HG03045 (cell line): Measurements from ENCODE around the gene P2RX3.

Experiments used
- ATAC-seq: cut with Tn5 transposase; IDR thresholded peaks from one replicate; pipeline ENCODE4 v1.9.1; 2021; ENCODE audit warnings: mild to moderate bottlenecking, moderate library complexity; ENCODE audit not compliant: unreplicated experiment

P2RX3 gene

GRCh38 chr11:57368106-57368844 is 30.1 kb downstream of the P2RX3 start:
- ATAC-seq: no peak

DNA sequence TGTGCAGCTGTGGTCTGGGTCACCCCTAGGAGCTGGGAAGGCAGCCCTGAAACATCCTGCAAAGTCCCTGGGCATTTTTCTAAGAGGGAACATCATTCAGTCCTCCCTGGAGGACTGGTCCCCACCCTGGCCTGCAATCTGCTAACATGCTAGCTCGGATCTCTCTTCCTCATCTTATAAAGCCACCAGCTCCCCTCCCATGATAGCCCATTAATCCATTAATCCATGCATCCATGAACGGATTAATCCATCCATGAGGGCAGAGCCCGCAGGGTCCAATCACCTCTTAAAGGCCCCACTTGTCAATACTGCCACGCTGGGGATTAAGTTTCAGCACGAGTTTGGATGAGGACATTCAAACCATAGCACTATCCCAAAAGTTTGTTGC is 30.7 kb downstream of the P2RX3 start:
- no peak for ATAC-seq

- ATAC-seq: no peak
Observed at GRCh38 chr11:57370251-57370650, 32.1 kb downstream of the P2RX3 start.

DNA sequence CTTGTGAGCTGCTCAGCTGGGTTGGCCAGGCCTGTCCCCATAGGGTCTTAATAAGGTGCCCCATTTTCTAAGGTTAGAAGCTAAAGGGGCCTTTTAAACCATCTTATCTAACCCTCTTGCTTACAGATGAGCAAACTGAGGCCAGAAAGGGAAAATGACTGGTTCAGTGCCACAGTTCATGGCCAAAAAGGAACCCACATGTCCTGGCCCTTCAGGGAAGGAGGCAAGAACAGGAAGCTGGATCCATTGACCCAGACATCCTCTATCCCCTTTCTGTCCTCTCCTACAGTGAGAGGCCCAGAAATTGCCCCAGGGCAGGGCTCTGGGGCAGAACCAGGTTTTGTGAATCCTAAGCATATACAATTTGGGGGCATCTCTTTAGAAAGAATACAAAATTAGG is 32.8 kb downstream of the P2RX3 start:
- ATAC-seq: no peak

DNA sequence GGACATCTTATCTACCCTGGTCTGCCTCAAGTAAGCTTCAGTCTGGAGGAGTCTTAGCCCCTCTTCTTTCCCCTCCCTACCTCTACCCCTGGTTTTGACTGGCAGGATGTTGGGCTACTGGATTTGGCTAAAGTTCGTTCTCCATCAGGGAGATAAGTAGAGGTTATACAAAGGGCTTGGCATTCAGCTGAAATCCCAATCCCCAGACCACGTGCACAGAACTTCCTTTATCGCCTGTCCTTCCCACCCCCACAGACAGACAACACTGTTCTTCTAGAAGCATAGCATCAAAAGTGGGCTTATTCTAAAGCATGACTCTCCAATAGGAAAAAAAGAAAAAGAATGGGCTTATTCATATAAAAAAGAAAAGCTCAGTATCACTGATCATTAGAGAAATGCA is 35.0 kb downstream of the P2RX3 start:
- no peak for ATAC-seq

DNA sequence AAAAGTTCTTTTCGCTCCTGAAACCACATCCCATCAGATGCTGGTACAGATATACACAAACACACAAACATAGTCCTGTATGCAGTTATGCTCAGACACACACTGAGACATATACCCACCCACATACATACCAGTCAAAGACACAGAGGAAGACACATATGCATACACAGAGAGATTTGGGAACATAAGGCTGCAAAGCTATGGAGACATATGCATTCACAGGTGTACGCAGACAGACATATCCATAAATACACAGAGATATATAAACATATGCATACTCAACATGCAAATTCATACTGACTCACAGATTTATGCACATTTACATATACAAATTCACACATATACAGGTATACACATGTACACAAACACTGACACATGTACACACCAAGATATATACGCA is 36.8 kb downstream of the P2RX3 start:
- no peak for ATAC-seq

GRCh38 chr11:57375490-57375889 is 37.3 kb downstream of the P2RX3 start:
- no peak for ATAC-seq

- ATAC-seq: no peak
Observed at GRCh38 chr11:57376095-57377090, 38.2 kb downstream of the P2RX3 start.

- ATAC-seq: no peak
Observed at GRCh38 chr11:57377107-57377506, 39.0 kb downstream of the P2RX3 start.

- ATAC-seq: no peak
Observed at GRCh38 chr11:57378186-57378585, 40.0 kb downstream of the P2RX3 start.

DNA sequence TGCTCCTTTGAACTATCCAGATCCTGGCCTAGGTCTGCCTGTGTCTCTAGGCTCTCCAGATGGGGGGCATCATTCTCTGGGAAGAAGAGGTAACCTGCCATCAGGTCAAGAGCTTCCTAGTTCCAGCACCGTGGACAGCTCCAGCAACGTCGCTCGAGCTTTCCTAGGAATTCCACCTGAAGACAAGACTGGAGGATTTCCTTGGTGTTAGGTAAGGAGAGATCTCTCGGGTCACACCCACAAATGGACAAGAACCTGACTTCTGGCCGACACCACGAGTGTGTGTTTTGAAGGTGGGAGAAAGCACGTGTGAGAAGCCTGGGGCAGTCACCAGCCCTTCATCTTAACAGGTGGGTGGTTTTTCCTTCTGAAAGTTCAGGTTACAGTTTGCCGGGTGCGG is 41.6 kb downstream of the P2RX3 start:
- no peak for ATAC-seq

DNA sequence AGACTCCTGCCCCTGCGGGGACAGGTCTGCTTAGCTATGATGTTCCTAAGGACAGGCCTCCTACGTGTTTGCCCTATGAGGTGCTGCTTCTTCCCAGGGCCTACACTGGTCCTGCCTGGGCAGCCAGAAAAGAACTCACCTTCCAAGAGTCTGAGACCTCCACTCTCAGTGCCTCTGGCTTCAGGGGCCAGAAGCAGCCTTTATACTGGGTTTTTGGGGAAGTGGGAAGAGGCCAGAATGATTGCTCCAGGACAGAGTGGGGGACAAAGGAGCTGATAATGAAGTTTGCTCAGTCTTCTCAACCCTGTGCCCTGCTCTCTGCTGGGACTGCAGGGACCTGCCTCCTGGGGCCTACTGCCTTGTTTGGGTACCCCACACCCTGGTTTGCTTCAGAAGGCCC is 42.8 kb downstream of the P2RX3 start, which contains the start of gene PRG3:
Gene PRG3, minus strand, starts transcription at position 176 of the 400 bp plus-strand sequence. CDS start 442 bp downstream, outside the sequence.
- ATAC-seq: no peak

- ATAC-seq: no peak
Observed at GRCh38 chr11:57386178-57386940, 48.2 kb downstream of the P2RX3 start.

DNA sequence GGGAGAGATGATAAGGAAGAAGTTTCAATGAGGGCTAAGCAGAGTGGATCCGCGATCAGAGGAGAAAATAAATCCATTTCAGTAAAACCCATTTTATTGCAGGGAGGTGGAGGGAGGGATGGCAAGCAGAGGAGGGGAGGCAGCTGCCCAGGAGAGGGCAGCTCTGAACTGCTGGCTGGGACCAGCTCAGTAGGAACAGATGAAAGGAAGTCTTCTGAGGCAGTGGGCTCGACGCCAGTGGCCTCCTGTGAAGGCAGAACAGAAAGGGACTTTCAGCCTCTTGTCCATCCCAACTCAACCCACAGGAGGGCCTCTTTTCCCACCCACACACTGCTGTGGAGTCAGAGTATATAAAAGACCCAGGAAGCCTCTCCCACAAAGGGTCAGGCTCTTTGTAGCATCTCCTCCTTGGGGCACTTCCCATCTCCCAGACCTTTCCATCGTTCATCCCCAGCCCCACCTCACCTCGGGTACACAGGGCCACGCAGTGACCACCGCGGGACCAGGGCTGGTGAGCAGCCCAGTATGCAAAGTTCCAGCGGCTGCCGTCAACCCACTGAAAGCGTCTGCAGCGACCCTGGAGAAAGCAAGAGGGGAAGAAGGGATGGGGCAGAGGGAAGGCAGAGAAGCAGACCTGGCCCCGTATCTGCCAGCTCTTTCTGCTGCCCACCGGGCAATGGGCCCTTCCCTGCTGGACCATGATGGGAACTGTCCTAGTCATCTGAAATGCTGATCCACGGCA is 49.3 kb downstream of the P2RX3 start:
- no peak for ATAC-seq

- ATAC-seq: no peak
Observed at GRCh38 chr11:57390535-57390934, 52.4 kb downstream of the P2RX3 start, which contains the start of gene PRG2. PRG2 (minus strand) TSS chr11:57390650; CDS start chr11:57389944, 706 bp downstream.

DNA sequence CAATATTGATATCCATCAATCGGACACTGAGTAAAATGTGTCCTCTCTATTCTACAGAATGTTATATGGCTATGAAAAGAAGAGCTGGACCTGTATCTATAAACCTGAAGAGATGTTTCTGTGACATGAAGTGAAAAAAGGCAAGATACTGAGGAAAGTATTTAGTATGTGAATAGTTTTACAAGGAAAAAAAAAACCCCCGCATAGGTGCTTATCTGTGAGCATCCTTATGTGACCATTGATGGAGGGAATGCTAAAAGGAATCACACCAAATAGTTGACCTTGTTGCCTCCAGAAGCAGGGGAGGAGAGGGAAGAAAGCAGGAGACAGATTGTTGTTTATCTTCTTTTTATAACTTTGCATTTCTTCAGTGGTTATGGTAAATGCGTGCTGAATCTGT is 53.0 kb downstream of the P2RX3 start:
- ATAC-seq: no peak

DNA sequence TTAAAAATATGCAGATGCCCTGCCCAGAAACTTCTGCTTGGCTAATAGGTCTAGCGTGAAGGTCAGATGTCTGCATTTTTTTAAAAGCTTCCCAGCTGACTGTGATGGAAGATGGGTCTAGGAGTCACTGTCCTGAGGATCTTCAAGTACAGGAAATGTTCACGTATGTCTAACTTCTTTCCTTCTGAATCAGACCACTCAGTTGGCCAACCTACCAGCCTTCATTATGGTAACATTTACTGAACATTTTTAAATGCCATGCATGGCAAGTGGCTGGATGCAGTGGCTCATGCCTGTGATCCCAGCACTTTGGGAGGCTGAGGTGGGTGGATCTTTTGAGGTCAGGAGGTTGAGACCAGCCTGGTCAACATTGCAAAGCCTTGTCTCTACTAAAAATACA is 53.4 kb downstream of the P2RX3 start:
- no peak for ATAC-seq

DNA sequence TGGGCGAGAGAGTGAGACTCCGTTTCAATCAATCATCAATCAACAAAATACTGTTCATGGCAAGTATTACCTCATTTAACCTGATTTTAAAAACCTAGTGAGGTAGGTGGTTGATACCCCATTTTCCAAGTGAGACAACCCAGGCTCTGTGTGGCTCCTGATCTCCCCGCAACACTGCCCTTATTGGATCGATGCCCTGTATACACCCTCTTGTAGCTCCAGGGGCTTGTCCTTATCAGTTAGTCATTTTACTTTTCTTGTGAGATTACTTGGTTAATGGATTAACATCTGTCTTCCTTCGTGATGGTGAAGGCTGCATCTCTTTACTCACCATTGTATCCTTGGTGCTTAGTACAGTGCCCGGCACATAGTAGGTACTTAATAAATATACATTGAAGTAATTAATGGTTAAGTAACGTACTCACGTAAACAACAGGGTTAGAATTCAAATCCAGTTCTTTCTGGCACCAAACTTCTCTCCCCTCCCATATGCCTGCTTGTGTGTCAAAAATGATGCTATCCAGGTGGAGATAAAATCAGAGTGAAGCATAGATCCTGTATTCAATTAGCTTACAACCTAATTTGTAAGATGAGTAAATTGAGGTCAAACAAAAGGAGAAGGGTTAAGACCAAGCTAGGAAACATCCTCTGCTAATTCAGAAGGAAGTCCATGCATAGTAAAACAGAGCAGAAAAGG is 54.1 kb downstream of the P2RX3 start:
- ATAC-seq: no peak

DNA sequence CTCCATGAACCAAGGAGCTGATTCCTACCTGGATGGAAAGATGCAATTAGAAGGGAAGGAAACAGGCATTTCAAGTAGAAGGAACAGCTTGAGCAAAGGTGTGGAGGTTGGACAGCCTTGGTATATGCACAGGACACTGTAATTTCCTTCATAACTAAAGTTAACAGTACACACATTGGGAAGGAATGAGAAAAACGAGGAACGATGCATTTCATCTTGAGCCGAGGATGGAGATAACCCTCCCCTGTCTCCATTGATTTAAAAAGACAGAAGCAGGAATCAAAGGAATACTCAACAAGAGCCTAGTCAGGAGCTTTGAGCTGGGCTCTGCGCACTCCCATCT is 54.6 kb downstream of the P2RX3 start:
- ATAC-seq: no peak
